Motor neuron (in vitro differentiated cells): ENCODE data around the gene RDH13. TPM values are rescaled to one million over a fixed set of nuclear protein-coding genes. Genes with fewer than 3 reads are reported as not detected.
"Not testable (repeated sequence)": the region's sequence is repeated elsewhere in the genome, so short reads cannot be mapped to it uniquely, and the experiment has no call there.

Experiments
- ATAC-seq, 8 experiments: fragments of 200-7000 bp; cut with Tn5 transposase; replicated peaks in 6 of 8; 2 replicates each; pipeline ENCODE4 v1.8.0; 2021; ENCODE audit warnings: mild to moderate bottlenecking in 8 of 8, moderate library complexity in 8 of 8
- H3K27ac ChIP-seq, 2 donors: fragments of 250-450 bp; sonication (Bioruptor Pico); 2 replicates each; pipeline ENCODE4 v1.9.0; 2021; ENCODE audit warnings: antibody characterized with exemption in 2 of 2, mild to moderate bottlenecking in 2 of 2, moderate library complexity in 1 of 2
- H3K4me1 ChIP-seq, 2 donors: fragments of 250-450 bp; sonication (Bioruptor Pico); replicated peaks in 1 of 2; 2 replicates each; pipeline ENCODE4 v1.6.1; 2021; ENCODE audit warnings: antibody characterized with exemption in 2 of 2, mild to moderate bottlenecking in 2 of 2, moderate library complexity in 1 of 2
- H3K4me3 ChIP-seq, 5 donors: fragments of 250-450 bp; sonication (Bioruptor Pico); 2 replicates each; pipeline ENCODE4 v1.9.0; 2021; ENCODE audit warnings: antibody characterized with exemption in 5 of 5, mild to moderate bottlenecking in 5 of 5, moderate library complexity in 4 of 5
- WGBS, 10 experiments: fragments of 450-650 bp; shearing (Covaris generic); methylation state at CpG; one replicate each; pipeline ENCODE4 v1.0.0; 2022; 5-methylcytosine and 5-hydroxymethylcytosine counted together
- in situ Hi-C, 9 experiments: fragments of 400-800 bp; cut with MboI; loops; one replicate each; pipeline ENCODE4 v1.15.0; 2021; ENCODE audit warnings: low sequenced_read_pairs in 9 of 9, low pct_unique_long_range_greater_than_20kb in 2 of 9; ENCODE audit not compliant: unreplicated experiment in 9 of 9
- total RNA-seq, 8 experiments: library from RNA; unstranded; fragments of 300-600 nt; gene quantifications; 2 replicates each; pipeline versions ENCODE4 v1.2.3 to v1.2.4, GENCODE V29; 2022

RDH13 gene
- total RNA-seq, 8 experiments from 2014 or later, result 7.9 to 24.3 (median 14.1) TPM

GRCh38 chr19:55065516-55065915 is 2.6 kb upstream of the RDH13 start:
- H3K4me1 ChIP-seq, ATAC-seq, in situ Hi-C loops, H3K4me3 ChIP-seq, H3K27ac ChIP-seq: not testable (repeated sequence)
- WGBS, 10 experiments, result 58 to 89% (median 75%) methylated on average over 4 to 9 of the region's 9 CpGs; no CpG with 5 or more reads in 3 of the 10 experiments

GRCh38 chr19:55063492-55063843 is 520 bp upstream of the RDH13 start:
- WGBS, 10 experiments, result 43% methylated on average over 1 of the region's 3 CpGs; no CpG with 5 or more reads in 9 of the 10 experiments
- H3K4me1 ChIP-seq, result no peaks in the 10 kb centered on the region
- ATAC-seq, result no peak
- no peak overlapping the region for H3K27ac ChIP-seq
- H3K4me3 ChIP-seq, result peak overlapping the region; percentile 61 to 79 (median 71)
- in situ Hi-C loops, result no loop called here

- in situ Hi-C loops, ATAC-seq, H3K27ac ChIP-seq, H3K4me1 ChIP-seq, H3K4me3 ChIP-seq: not testable (repeated sequence)
- WGBS, 10 experiments, result 87 to 100% (median 97%) methylated on average over 2 to 5 of the region's 9 CpGs; no CpG with 5 or more reads in 4 of the 10 experiments
These were observed 2.7 kb downstream of the RDH13 start for GRCh38 chr19:55060287-55060686.

- 64 to 100% (median 99%) methylated on average over 1 to 10 of the region's 23 CpGs; no CpG with 5 or more reads in 1 of the 10 experiments for WGBS, 10 experiments
- Histone ChIP-seq H3K4me1 (no peaks in the 10 kb centered on the region), H3K27ac (no peak overlapping the region), H3K4me3 (no peak overlapping the region)
- no peak for ATAC-seq
- in situ Hi-C loops, result no loop called here
These were observed 4.0 kb downstream of the RDH13 start for GRCh38 chr19:55058781-55059610.

GRCh38 chr19:55056827-55057226 is 6.1 kb downstream of the RDH13 start:
- 87 to 100% (median 94%) methylated on average over 1 to 9 of the region's 9 CpGs; no CpG with 5 or more reads in 2 of the 10 experiments for WGBS, 10 experiments
- ATAC-seq, result no peak
- no peak overlapping the region for H3K4me3 ChIP-seq
- in situ Hi-C loops, result no loop called here
- no peaks in the 10 kb centered on the region for H3K4me1 ChIP-seq
- H3K27ac ChIP-seq, result no peak overlapping the region

- in situ Hi-C loops, result no loop called here
- ATAC-seq, result peak in 2 of 8 experiments; percentile 5 to 23
- no peak overlapping the region for H3K4me3 ChIP-seq
These were observed 9.2 kb downstream of the RDH13 start for GRCh38 chr19:55053735-55054134.

GRCh38 chr19:55050749-55051532 is 12.0 kb downstream of the RDH13 start:
- in situ Hi-C loops, result no loop called here
- Histone ChIP-seq H3K27ac (no peak overlapping the region), H3K4me3 (no peak overlapping the region), H3K4me1 (no peaks in the 10 kb centered on the region)
- no peak for ATAC-seq
- WGBS, 10 experiments, result 84 to 100% (median 95%) methylated on average over 2 to 12 of the region's 25 CpGs; no CpG with 5 or more reads in 1 of the 10 experiments

More at GRCh38 chr19:55053735-55054134, 9.2 kb downstream of the RDH13 start:
- no peaks in the 10 kb centered on the region for H3K4me1 ChIP-seq
- WGBS, 10 experiments, result 50 to 100% (median 92%) methylated on average over 2 to 5 of the region's 7 CpGs; no CpG with 5 or more reads in 4 of the 10 experiments
- no peak overlapping the region for H3K27ac ChIP-seq

- in situ Hi-C loops, result no loop called here
- Histone ChIP-seq H3K4me3 (no peak overlapping the region), H3K4me1 (no peaks in the 10 kb centered on the region), H3K27ac (no peak overlapping the region)
- WGBS, 10 experiments, result 78 to 100% (median 100%) methylated on average over 1 to 7 of the region's 15 CpGs; no CpG with 5 or more reads in 4 of the 10 experiments
- ATAC-seq, result peak in 1 of 8 experiments; percentile 10
These were observed 14.5 kb downstream of the RDH13 start for GRCh38 chr19:55048446-55048845.

GRCh38 chr19:55047951-55048350 is 15.0 kb downstream of the RDH13 start:
- in situ Hi-C loops, result no loop called here
- peak in 4 of 8 experiments; percentile 25 to 34 (median 30) for ATAC-seq

GRCh38 chr19:55046975-55047622 is 15.8 kb downstream of the RDH13 start:
- Histone ChIP-seq H3K4me1 (no peaks in the 10 kb centered on the region), H3K27ac (no peak overlapping the region), H3K4me3 (no peak overlapping the region)
- ATAC-seq, result peak in 5 of 8 experiments; percentile 5 to 23 (median 16)
- WGBS, 10 experiments, result 65 to 100% (median 89%) methylated on average over 2 to 12 of the region's 17 CpGs; no CpG with 5 or more reads in 5 of the 10 experiments
- in situ Hi-C loops, result no loop called here

More at GRCh38 chr19:55047951-55048350, 15.0 kb downstream of the RDH13 start:
- no peak overlapping the region for H3K27ac ChIP-seq
- H3K4me1 ChIP-seq, result no peaks in the 10 kb centered on the region
- no peak overlapping the region for H3K4me3 ChIP-seq
- WGBS, 10 experiments, result 80 to 95% (median 86%) methylated on average over 1 to 6 of the region's 12 CpGs; no CpG with 5 or more reads in 5 of the 10 experiments

- no peak overlapping the region for H3K4me3 ChIP-seq
- ATAC-seq, result peak in 1 of 8 experiments; percentile 16
- no peak overlapping the region for H3K27ac ChIP-seq
- WGBS, 10 experiments, result 97 to 100% (median 100%) methylated on average over 1 to 11 of the region's 30 CpGs; no CpG with 5 or more reads in 5 of the 10 experiments
- in situ Hi-C loops, result no loop called here
- H3K4me1 ChIP-seq, result no peaks in the 10 kb centered on the region
These were observed 17.9 kb downstream of the RDH13 start for GRCh38 chr19:55044771-55045716.

- 72 to 100% (median 93%) methylated on average over 1 to 4 of the region's 5 CpGs; no CpG with 5 or more reads in 3 of the 10 experiments for WGBS, 10 experiments
- no peak for ATAC-seq
- Histone ChIP-seq H3K27ac (no peak overlapping the region), H3K4me1 (no peaks in the 10 kb centered on the region), H3K4me3 (no peak overlapping the region)
- in situ Hi-C loops, result no loop called here
These were observed 18.7 kb downstream of the RDH13 start for GRCh38 chr19:55044286-55044685.
